GM12873 (cell line): ENCODE measurements around the gene TSEN15.
A peak's percentile ranks its signal among the peaks of the same experiment; 100 is the strongest.

Experiments used
- CTCF ChIP-seq: IDR thresholded peaks from 2 replicates; pipeline ENCODE4 v1.5.1; 2012; ENCODE audit warnings: low read depth, mild to moderate bottlenecking, moderate library complexity, low read length, control low read depth; ENCODE audit not compliant: insufficient read depth; ENCODE audit errors: missing control alignments

The TSEN15 gene

GRCh38 chr1:184072376-184072775 is 20.8 kb downstream of the TSEN15 start:
- no peak for TF ChIP-seq CTCF

GRCh38 chr1:184074383-184074782 is 22.9 kb downstream of the TSEN15 start:
- no peak for TF ChIP-seq CTCF

- peak; percentile 52 for TF ChIP-seq CTCF
Measured at GRCh38 chr1:184075055-184076029, 23.8 kb downstream of the TSEN15 start.

GRCh38 chr1:184078564-184079249 is 27.2 kb downstream of the TSEN15 start:
- TF ChIP-seq CTCF: no peak

GRCh38 chr1:184080309-184080708 is 28.8 kb downstream of the TSEN15 start:
- TF ChIP-seq CTCF: no peak

GRCh38 chr1:184082541-184083415 is 31.2 kb downstream of the TSEN15 start:
- no peak for TF ChIP-seq CTCF

- TF ChIP-seq CTCF: no peak
Measured at GRCh38 chr1:184085667-184086066, 34.1 kb downstream of the TSEN15 start.
